Kidney (tissue), 14 donors: ENCODE measurements around the gene CAMSAP2. TPM values are rescaled to one million over a fixed set of nuclear protein-coding genes. Genes with fewer than 3 reads are reported as not detected.

Source experiments
- DNase-seq, 5 donors: peaks; one replicate each; pipeline ENCODE4 v3.0.0-alpha.2; 2013 to 2020
- FAIRE-seq: peaks from 2 replicates; lab custom pipeline; 2012; peaks lifted over from hg19 to GRCh38; lab: Jason Lieb, UNC
- H3K27ac ChIP-seq, 2 donors: one replicate each; pipeline ENCODE4 v1.7.0; 2013; ENCODE audit warnings: low read depth in 2 of 2, low read length in 2 of 2, inconsistent platforms in 1 of 2
- H3K27me3 ChIP-seq: one replicate; pipeline ENCODE4 v1.7.1; 2013; ENCODE audit warnings: low read length, inconsistent platforms; ENCODE audit not compliant: control insufficient read depth, insufficient read depth
- H3K36me3 ChIP-seq, 3 donors: one replicate each; pipeline versions ENCODE4 v1.7.0 to v1.7.1; 2013; ENCODE audit warnings: low read length in 3 of 3, control low read depth in 1 of 3, inconsistent platforms in 1 of 3; ENCODE audit not compliant: insufficient read depth in 3 of 3, control insufficient read depth in 2 of 3
- H3K4me1 ChIP-seq, 3 donors: one replicate each; pipeline versions ENCODE4 v1.7.0 to v1.7.1; 2013; ENCODE audit warnings: low read length in 3 of 3, inconsistent platforms in 1 of 3, low read depth in 1 of 3; ENCODE audit not compliant: control insufficient read depth in 2 of 3, insufficient read depth in 2 of 3
- H3K4me3 ChIP-seq, 3 donors: one replicate each; pipeline versions ENCODE4 v1.7.0 to v1.8.1; 2013; ENCODE audit warnings: low read length in 3 of 3, control low read depth in 1 of 3, inconsistent platforms in 1 of 3
- H3K9ac ChIP-seq, 3 donors: one replicate each; pipeline versions ENCODE4 v1.7.0 to v1.7.1; 2013; ENCODE audit warnings: low read length in 3 of 3, control low read depth in 1 of 3, inconsistent platforms in 1 of 3
- H3K9me3 ChIP-seq, 3 donors: one replicate each; pipeline versions ENCODE4 v1.7.0 to v1.7.1; 2013; ENCODE audit warnings: low read length in 3 of 3, control low read depth in 1 of 3, inconsistent platforms in 1 of 3; ENCODE audit not compliant: control insufficient read depth in 2 of 3, insufficient read depth in 1 of 3
- intact Hi-C: fragments of 100-400 bp; cut with DNase I; formaldehyde crosslinking; loops from one replicate; pipeline ENCODE4 v1.11.1; 2022
- polyA plus RNA-seq: library from polyadenylated mRNA; stranded (reverse); fragments of 350-450 nt; fragmentation: Illumina TruSeq; extraction: RNeasy Lipid Tissue Mini Kit (QIAGEN cat#74804); gene quantifications from one replicate; pipeline ENCODE4 v1.2.3, GENCODE V29; 2014; ENCODE audit warnings: low read depth, low replicate concordance; ENCODE audit not compliant: insufficient read depth
- total RNA-seq: library from RNA; stranded (reverse); fragmentation: NEBNext Ultra II Directional; extraction: Animal tissue kit (Norgen Biotek cat#: 25700); gene quantifications from one replicate; pipeline ENCODE4 v1.2.1, GENCODE V29; 2021
- TF ChIP-seq, protein P1 (sequence below): IDR thresholded peaks from 3 replicates; pipeline ENCODE4 v1.5.1; 2012; ENCODE audit warnings: mild to moderate bottlenecking, moderate library complexity, borderline replicate concordance; ENCODE audit not compliant: insufficient read depth; ENCODE audit errors: extremely low read depth
- donor health status: control.
- donor health status: control.
- donor health status: control.
- donor health status: control.
- donor health status: control.
- donor health status: DM: yes; HTN: yes; CAD: no.
- donor health status: Normal renal cell carcinoma (clear cell type).

CAMSAP2 gene
- total and polyA plus RNA-seq, 2 donors from 2014 or later: 7.5 to 30.3 TPM

DNA sequence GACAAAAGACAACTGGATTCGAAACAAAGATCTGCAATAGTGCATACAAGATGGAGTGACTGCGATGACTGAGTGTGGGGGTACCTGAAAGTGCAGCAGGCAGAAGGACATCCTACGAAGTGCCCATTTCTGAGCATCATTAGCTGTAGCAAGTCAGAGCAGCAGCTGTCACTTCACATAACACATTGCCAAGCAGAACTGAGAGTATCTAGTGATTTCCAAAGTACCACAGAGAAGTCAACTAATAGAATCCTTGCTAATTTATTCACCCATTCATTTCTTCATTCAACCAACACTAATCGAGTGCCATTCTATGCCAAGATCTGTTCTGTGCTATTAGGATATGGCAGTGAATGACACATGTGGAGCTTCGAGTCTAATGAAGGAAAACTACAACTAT lies 31.6 kb upstream of the CAMSAP2 start:
- FAIRE-seq: no peak
- intact Hi-C loops: no loop called here
- H3K4me3 ChIP-seq: no peak overlapping the region
- no peaks in the 10 kb centered on the region for H3K9me3 ChIP-seq
- TF ChIP-seq, protein P1, sequence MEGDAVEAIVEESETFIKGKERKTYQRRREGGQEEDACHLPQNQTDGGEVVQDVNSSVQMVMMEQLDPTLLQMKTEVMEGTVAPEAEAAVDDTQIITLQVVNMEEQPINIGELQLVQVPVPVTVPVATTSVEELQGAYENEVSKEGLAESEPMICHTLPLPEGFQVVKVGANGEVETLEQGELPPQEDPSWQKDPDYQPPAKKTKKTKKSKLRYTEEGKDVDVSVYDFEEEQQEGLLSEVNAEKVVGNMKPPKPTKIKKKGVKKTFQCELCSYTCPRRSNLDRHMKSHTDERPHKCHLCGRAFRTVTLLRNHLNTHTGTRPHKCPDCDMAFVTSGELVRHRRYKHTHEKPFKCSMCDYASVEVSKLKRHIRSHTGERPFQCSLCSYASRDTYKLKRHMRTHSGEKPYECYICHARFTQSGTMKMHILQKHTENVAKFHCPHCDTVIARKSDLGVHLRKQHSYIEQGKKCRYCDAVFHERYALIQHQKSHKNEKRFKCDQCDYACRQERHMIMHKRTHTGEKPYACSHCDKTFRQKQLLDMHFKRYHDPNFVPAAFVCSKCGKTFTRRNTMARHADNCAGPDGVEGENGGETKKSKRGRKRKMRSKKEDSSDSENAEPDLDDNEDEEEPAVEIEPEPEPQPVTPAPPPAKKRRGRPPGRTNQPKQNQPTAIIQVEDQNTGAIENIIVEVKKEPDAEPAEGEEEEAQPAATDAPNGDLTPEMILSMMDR: no peak
- no peak for DNase-seq
- no peaks in the 10 kb centered on the region for H3K36me3 ChIP-seq
- H3K9ac ChIP-seq: no peak overlapping the region
- no peaks in the 10 kb centered on the region for H3K27me3 ChIP-seq
- no peak overlapping the region for H3K27ac ChIP-seq
- no peaks in the 10 kb centered on the region for H3K4me1 ChIP-seq

DNA sequence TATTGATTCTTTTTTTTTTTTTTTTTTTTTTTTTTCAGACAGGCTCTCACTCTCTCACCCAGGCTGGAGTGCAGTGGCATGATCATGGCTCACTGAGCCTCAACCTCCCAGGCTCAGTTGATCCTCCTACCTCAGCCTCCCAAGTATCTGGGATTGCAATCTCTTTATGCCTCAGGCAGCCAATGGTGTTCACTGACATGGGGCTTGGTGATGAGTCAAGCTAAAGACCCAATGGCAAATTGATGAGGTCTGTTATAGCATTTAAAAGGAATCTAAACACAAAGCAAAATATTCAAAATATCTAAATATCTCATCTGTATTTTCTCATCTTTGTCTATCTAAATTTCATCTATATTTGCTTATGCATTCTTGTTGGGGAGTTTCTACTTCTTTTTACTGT lies 30.5 kb upstream of the CAMSAP2 start:
- H3K9ac ChIP-seq: no peak overlapping the region
- no peaks in the 10 kb centered on the region for H3K9me3 ChIP-seq
- H3K4me1 ChIP-seq: no peaks in the 10 kb centered on the region
- DNase-seq (no peak), FAIRE-seq (no peak)
- H3K36me3 ChIP-seq: no peaks in the 10 kb centered on the region
- H3K27ac ChIP-seq: no peak overlapping the region
- intact Hi-C loops: no loop called here
- H3K4me3 ChIP-seq: no peak overlapping the region
- TF ChIP-seq, protein P1: no peak
- no peaks in the 10 kb centered on the region for H3K27me3 ChIP-seq

DNA sequence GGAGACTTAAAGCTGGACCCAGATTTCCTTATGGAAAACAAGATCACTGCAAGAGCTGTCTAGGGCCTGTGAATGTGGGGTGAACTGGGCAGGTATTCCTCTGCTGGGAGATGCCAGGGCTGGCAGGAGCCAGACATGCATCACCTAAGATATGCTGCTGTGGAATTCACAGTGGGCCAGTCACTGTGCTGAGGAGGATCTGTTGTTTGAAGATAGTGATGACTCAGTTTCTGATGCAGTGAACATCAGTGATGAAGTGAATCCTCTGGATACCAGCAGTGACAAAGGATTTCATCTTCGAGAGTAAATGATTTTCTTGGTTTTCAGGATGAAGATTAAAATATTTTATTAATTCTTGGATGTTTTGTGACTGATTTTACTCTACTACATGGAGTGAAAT lies 29.9 kb upstream of the CAMSAP2 start:
- TF ChIP-seq, protein P1: no peak
- FAIRE-seq (no peak), DNase-seq (no peak)
- H3K4me1 ChIP-seq: no peaks in the 10 kb centered on the region
- H3K9ac ChIP-seq: no peak overlapping the region
- H3K27ac ChIP-seq: no peak overlapping the region
- no peaks in the 10 kb centered on the region for H3K36me3 ChIP-seq
- intact Hi-C loops: no loop called here
- H3K4me3 ChIP-seq: no peak overlapping the region
- H3K27me3 ChIP-seq: no peaks in the 10 kb centered on the region
- H3K9me3 ChIP-seq: no peaks in the 10 kb centered on the region

DNA sequence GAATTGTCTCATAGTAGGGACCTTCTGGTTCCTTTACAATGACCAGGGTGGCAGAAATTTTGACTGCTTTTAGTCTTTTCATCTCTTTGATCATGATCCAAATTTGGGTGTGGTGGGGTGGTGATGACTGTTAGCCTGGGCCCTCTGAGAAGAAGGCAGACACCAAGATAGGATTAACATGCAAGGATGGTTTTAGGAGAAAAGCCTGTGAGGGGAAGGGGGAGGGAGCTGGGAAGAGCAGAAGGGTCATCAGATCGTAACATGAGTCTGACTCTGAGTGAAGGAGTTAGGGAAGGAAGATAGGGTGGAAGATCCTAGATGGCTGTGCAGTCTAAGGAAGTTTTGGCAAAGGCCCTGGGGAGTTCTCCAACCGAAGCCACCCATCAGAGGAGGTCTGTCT lies 28.5 kb upstream of the CAMSAP2 start:
- no peak for FAIRE-seq
- TF ChIP-seq, protein P1: no peak
- Histone ChIP-seq H3K9me3 (no peaks in the 10 kb centered on the region), H3K4me1 (no peaks in the 10 kb centered on the region), H3K36me3 (no peaks in the 10 kb centered on the region), H3K27me3 (no peaks in the 10 kb centered on the region), H3K4me3 (no peak overlapping the region), H3K27ac (no peak overlapping the region), H3K9ac (no peak overlapping the region)
- intact Hi-C loops: no loop called here
- DNase-seq: no peak
